ENCODE data around the gene PPCS.

Gene PPCS

GRCh38 chr1:42506576-42506975 is 50.2 kb downstream of the PPCS start:
- no peaks in the 10 kb centered on the region for H3K36me3 ChIP-seq (ENCODE audit: control insufficient read depth in 1 of 2, insufficient read depth in 2 of 2, low read length in 2 of 2)
- no peaks in the 10 kb centered on the region for H3K4me1 ChIP-seq (ENCODE audit: control insufficient read depth in 1 of 2, insufficient read depth in 2 of 2, low read length in 2 of 2)
- no peak overlapping the region for H3K9ac ChIP-seq (ENCODE audit: low read depth in 1 of 2, low read length in 2 of 2)
- H3K9me3 ChIP-seq (ENCODE audit: control insufficient read depth in 1 of 2, low read length in 2 of 2): peaks cover 34 to 62% of the 10 kb centered on the region in 2 donors
- H3K4me3 ChIP-seq (ENCODE audit: low read depth in 1 of 2, low read length in 2 of 2): no peak overlapping the region
- H3K27ac ChIP-seq (ENCODE audit: low read depth, low read length): no peak overlapping the region
- H3K27me3 ChIP-seq (ENCODE audit: control insufficient read depth in 1 of 2, insufficient read depth in 2 of 2, low read length in 2 of 2): no peaks in the 10 kb centered on the region

Data from duodenal mucosa (tissue), 2 donors.